HepG2 (cell line): ENCODE measurements around the gene ZNF211. TPM values are rescaled to one million over a fixed set of nuclear protein-coding genes. Genes with fewer than 3 reads are reported as not detected.

ENCODE experiments used
- FOXP1 ChIP-seq, 2 experiments: fragments of 450-650 bp in 1 of 2; IDR thresholded peaks; 2 replicates each; pipeline ENCODE4 v1.6.1; 2017 to 2018; ENCODE audit warnings: antibody characterized with exemption in 1 of 2
- KDM1A ChIP-seq: IDR thresholded peaks from 2 replicates; pipeline ENCODE4 v1.6.1; 2016; ENCODE audit warnings: missing compliant biosample characterization
- KLF9 ChIP-seq: IDR thresholded peaks from 2 replicates; pipeline ENCODE4 v1.6.1; 2016; ENCODE audit warnings: low read depth
- NFIB ChIP-seq: sonication (generic); formaldehyde crosslinking; IDR thresholded peaks from 2 replicates; pipeline ENCODE4 v1.9.0; 2021; ENCODE audit warnings: missing genetic modification reagents, mild to moderate bottlenecking, borderline replicate concordance
- NFYC ChIP-seq: IDR thresholded peaks from 2 replicates; pipeline ENCODE4 v1.6.1; 2016; ENCODE audit warnings: missing genetic modification reagents, missing compliant biosample characterization
- RBFOX2 ChIP-seq: fragments of 200-400 bp; formaldehyde crosslinking; IDR thresholded peaks from 2 replicates; pipeline ENCODE4 v1.6.1; 2017; ENCODE audit warnings: low read depth, mild to moderate bottlenecking, low read length
- SP5 ChIP-seq: IDR thresholded peaks from 2 replicates; pipeline ENCODE4 v1.6.1; 2016; ENCODE audit warnings: low read depth, borderline replicate concordance
- U2AF2 ChIP-seq: fragments of 200-400 bp; formaldehyde crosslinking; IDR thresholded peaks from 2 replicates; pipeline ENCODE4 v1.6.1; 2017; ENCODE audit warnings: low read depth, mild to moderate bottlenecking, low read length
- ZBTB42 ChIP-seq: sonication (generic); formaldehyde crosslinking; IDR thresholded peaks from 2 replicates; pipeline ENCODE4 v1.5.0; 2020; ENCODE audit warnings: mild to moderate bottlenecking, missing genetic modification reagents
- ZBTB8A ChIP-seq: sonication (generic); formaldehyde crosslinking; IDR thresholded peaks from 2 replicates; pipeline ENCODE4 v1.4.0; 2020; ENCODE audit warnings: mild to moderate bottlenecking, low read depth, missing genetic modification reagents, borderline replicate concordance
- ZNF138 ChIP-seq: sonication (generic); formaldehyde crosslinking; IDR thresholded peaks from 2 replicates; pipeline ENCODE4 v1.5.0; 2020; ENCODE audit warnings: mild to moderate bottlenecking, low read depth, missing genetic modification reagents
- ZNF232 ChIP-seq: sonication (generic); formaldehyde crosslinking; IDR thresholded peaks from 2 replicates; pipeline ENCODE4 v1.4.0; 2020; ENCODE audit warnings: missing genetic modification reagents, borderline replicate concordance
- ZNF260 ChIP-seq: sonication (generic); formaldehyde crosslinking; IDR thresholded peaks from 2 replicates; pipeline ENCODE4 v1.4.0; 2020; ENCODE audit warnings: missing genetic modification reagents, low read depth, mild to moderate bottlenecking, borderline replicate concordance
- ZNF550 ChIP-seq: sonication (generic); formaldehyde crosslinking; IDR thresholded peaks from 2 replicates; pipeline ENCODE4 v1.4.0; 2020; ENCODE audit warnings: mild to moderate bottlenecking, missing genetic modification reagents, borderline replicate concordance
- ZNF552 ChIP-seq: sonication (generic); formaldehyde crosslinking; IDR thresholded peaks from 2 replicates; pipeline ENCODE4 v1.9.0; 2022; ENCODE audit warnings: missing genetic modification reagents, mild to moderate bottlenecking, borderline replicate concordance
- ZNF646 ChIP-seq: sonication (generic); formaldehyde crosslinking; IDR thresholded peaks from 2 replicates; pipeline ENCODE4 v1.9.0; 2021; ENCODE audit warnings: mild to moderate bottlenecking, missing genetic modification reagents
- ZNF770 ChIP-seq: sonication (generic); formaldehyde crosslinking; IDR thresholded peaks from 2 replicates; pipeline ENCODE4 v1.5.0; 2020; ENCODE audit warnings: mild to moderate bottlenecking, missing genetic modification reagents
- ZNF773 ChIP-seq: sonication (generic); formaldehyde crosslinking; IDR thresholded peaks from 2 replicates; pipeline ENCODE4 v1.4.0; 2020; ENCODE audit warnings: missing genetic modification reagents, borderline replicate concordance
- ZNF792 ChIP-seq: IDR thresholded peaks from 2 replicates; pipeline ENCODE4 v1.6.1; 2016
- ZNF839 ChIP-seq: sonication (generic); formaldehyde crosslinking; IDR thresholded peaks from 2 replicates; pipeline ENCODE4 v1.4.0; 2020; ENCODE audit warnings: missing genetic modification reagents, mild to moderate bottlenecking, borderline replicate concordance
- ZSCAN20 ChIP-seq: sonication (generic); formaldehyde crosslinking; IDR thresholded peaks from 2 replicates; pipeline ENCODE4 v1.4.0; 2020; ENCODE audit warnings: missing genetic modification reagents, mild to moderate bottlenecking, borderline replicate concordance
- polyA plus RNA-seq, 8 experiments: library from polyadenylated mRNA; depleted of rRNA in 3 of 8; stranded (reverse) in 7 of 8; unstranded in 1 of 8; fragments of >200 nt; fragmentation: Illumina TruSeq in 4 of 8; extraction: Trizol in 4 of 8; gene quantifications; 2 replicates each; pipeline versions ENCODE4 v1.2.1 to v1.2.3, GENCODE V29; 2011 to 2016; ENCODE audit warnings: low read depth in 4 of 8, missing spikeins in 1 of 8, mixed read lengths in 1 of 8; ENCODE audit not compliant: insufficient read depth in 1 of 8
- total RNA-seq, 5 experiments: library from RNA; depleted of rRNA; stranded (reverse); fragments of >200 nt; fragmentation: Illumina TruSeq; extraction: Trizol; gene quantifications; 2 replicates each; pipeline ENCODE4 v1.2.3, GENCODE V29; 2016; ENCODE audit warnings: low read depth in 1 of 5

The ZNF211 gene
- total and polyA plus RNA-seq, 2 of the 13 experiments (the other 11 are each of a cell fraction or from before 2014, with no cell fraction given): 9.9 to 11.2 TPM

- TF ChIP-seq ZNF646 (CRISPR knock-in tag): no peak
- TF ChIP-seq ZNF552 (CRISPR knock-in tag): no peak
- peak; percentile 74 for TF ChIP-seq SP5 (CRISPR knock-in tag)
- TF ChIP-seq KLF9: no peak
- no peak for TF ChIP-seq ZBTB8A (CRISPR knock-in tag)
- TF ChIP-seq ZNF770 (CRISPR knock-in tag): peak; percentile 67
- no peak for TF ChIP-seq U2AF2
- TF ChIP-seq NFYC: no peak
- peak; percentile 77 for TF ChIP-seq RBFOX2
- no peak for TF ChIP-seq ZNF839 (CRISPR knock-in tag)
- TF ChIP-seq FOXP1 (IDR thresholded peaks at IDR 0.05): no peak
- TF ChIP-seq FOXP1 (CRISPR knock-in tag; IDR thresholded peaks at IDR 0.05): no peak
- TF ChIP-seq KDM1A: no peak
- TF ChIP-seq ZSCAN20: no peak; the same call in 1 of the 2 replicates
- no peak for TF ChIP-seq NFIB (CRISPR knock-in tag)
- TF ChIP-seq ZNF232: no peak
- TF ChIP-seq ZNF792 (CRISPR knock-in tag): no peak
- 0 out of 2 replicates have a peak, but pooled peaks have one; percentile 46 for TF ChIP-seq ZNF773
- no peak for TF ChIP-seq ZNF260 (CRISPR knock-in tag)
- TF ChIP-seq ZNF550 (CRISPR knock-in tag): no peak
- no peak for TF ChIP-seq ZNF138 (CRISPR knock-in tag)
- TF ChIP-seq ZBTB42 (CRISPR knock-in tag): no peak
Measured at GRCh38 chr19:57664269-57665127, 31.5 kb downstream of the ZNF211 start (continued).
